HG03280 (cell line): ENCODE results near the gene MUC20.
"Not testable (repeated sequence)": the region's sequence is repeated elsewhere in the genome, so short reads cannot be mapped to it uniquely, and the experiment has no call there.

ENCODE experiments used
- ATAC-seq: cut with Tn5 transposase; IDR thresholded peaks from one replicate; pipeline ENCODE4 v1.9.1; 2021; ENCODE audit warnings: mild to moderate bottlenecking, moderate library complexity; ENCODE audit not compliant: unreplicated experiment

The MUC20 gene

DNA sequence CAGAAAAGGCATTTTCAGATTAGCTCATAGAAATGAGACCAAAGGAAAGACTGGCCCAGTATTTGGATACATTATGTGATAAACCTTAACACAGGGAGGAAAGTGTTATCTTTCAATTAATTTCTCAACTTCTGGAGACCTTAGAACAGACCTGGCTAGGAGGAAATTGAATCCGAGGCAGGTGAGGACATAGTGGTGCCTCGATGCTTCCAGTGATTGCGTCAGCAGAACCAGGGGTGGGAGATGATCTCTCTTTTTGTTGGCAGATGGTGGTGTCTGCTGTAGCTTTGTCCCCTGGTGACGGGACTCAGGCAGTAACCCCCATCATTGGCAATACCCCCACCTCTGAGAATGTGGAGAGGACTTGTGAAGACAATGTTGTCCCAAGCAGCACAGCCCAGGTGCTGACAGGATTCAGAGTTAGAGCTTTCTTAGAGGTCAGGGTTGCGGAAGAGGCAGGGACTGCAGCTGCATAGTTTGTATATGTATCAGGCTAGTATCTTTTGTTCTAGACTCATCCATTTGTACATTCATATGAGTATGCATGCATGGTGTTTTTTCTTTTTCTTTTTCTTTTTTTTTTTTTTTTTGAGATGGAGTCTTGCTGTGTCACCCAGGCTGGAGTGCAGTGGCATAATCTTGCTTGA lies 27.9 kb upstream of the MUC20 start:
- no peak for ATAC-seq

DNA sequence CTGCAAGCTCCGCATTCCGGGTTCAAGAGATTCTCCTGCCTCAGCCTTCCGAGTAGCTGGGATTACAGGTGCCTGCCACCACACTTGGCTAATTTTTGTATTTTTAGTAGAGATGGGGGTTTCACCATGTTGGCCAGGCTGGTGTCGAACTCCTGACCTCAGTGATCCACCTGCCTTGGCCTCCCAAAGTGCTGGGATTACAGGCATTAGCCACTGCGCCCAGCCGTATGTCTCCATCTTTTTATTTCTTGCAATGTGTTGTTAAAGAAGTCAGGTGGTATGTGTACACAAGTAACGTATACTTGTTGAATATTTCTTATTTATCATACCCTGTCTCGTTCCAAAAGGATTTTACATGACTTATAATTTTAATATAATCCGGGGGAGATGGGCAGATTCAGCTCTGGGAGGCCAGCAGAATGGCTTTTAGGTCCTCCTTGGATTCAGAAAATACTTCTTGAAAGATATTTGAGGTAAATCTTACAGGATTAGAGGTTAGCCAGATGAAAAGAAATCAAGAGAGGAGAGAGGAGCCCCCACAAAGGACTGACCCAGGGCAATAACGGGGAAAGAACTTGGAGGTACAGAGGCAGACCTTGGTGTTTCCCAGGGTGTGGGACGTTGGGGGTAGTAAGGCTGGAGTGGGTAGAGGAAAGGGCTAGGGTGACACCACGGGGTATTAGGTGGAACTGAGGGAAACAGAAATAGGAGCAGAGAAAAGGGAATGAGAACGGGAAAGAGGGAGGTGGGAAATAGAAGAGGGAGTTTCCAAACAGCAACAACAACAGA lies 27.2 kb upstream of the MUC20 start:
- ATAC-seq = no peak

DNA sequence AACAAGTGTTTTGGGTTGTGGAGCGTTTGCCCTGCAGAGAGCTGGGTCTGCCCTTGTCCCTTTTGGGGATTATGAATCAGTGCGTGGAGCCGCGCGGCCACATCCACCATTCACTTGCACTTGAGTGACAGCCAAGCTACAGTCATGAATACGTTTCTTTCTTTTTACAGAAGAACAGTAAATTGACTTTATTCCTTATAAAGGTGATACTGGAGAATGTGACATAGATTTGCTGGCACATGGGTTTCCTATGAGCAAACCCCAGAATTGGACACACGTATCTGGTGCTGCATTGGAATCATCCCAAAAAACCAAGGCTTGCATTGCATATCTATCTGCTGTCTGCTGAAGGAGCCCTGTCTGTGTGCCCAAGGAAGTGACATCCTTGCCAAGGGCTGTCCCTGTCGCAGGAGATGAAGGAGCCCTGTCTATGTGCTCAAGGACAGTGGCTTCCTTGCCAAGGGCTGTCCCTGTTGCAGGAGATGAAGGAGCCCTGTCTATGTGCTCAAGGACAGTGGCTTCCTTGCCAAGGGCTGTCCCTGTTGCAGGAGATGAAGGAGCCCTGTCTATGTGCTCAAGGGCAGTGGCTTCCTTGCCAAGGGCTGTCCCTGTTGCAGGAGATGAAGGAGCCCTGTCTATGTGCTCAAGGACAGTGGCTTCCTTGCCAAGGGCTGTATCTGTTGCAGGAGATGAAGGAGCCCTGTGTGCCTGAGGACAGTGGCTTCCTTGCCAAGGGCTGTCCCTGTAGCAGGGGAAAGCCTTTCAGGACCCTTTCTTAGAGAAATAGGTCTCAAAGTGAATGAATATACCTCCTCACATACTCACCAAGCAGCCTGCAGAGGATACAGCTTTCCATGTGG lies 26.3 kb upstream of the MUC20 start:
- ATAC-seq = not testable (repeated sequence)

DNA sequence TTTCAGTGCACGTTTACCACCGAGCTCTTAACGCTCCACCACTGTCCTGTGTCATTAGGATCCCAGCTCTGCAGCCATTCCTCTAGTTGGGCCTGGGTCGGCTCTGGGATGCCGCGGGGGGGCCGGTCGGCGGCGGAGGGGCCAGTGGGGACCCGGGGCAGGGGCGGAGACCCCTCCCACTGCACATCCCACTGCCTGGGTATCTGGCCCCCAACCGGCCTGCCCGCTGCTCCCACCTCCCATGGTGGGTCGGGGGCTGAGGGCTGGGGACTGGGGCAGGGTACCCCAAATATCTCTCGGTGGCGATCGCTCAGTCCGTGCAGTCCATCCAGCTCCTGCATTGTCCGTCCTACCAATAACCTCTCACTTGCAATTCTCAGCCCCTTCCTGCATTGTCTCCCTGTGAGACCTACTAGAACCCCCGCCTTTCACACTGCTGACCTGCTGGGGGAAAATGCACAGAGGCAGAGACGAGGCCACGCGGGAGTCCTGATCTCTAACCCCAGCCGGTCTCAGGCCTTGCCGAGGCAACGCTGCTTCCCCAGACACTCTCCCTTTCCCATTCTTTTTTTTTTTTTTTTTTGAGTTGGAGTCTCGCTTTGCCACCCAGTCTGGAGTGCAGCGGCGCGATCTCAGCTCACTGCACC lies 24.0 kb upstream of the MUC20 start:
- no peak for ATAC-seq

DNA sequence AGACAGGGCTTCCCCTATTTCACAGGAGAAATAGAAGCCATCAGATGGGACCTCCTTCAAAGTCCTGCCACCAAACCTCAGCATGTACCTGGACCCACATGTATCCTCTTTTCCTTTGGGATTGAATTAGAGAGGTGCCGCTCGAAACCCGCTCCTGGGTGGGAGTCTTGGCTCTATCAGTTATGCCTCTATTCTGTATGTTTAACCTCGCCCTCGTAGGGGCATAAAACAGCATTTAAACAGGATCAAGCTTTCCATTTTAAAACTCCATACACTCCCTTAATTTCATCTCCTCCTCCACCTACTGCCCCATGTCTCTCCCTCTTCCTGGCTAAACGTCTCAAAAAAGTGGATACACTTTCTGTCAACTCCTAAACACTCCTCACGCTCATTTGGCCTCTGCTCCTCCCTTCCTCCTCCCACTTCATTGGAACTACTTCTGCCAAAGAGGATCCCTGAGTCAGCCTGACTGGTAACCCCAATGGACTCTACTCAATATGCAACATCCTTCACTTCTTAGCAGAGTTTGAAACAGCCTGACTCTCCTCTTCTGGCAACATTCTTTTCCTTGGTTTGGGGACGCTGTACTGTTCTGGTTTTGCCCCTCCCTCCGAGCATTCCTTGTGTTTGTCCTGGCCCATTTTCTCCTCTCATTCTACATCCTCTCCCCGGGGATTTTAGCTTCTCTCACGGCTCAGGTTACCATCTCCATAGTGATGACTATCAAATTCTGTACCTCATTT lies 23.0 kb upstream of the MUC20 start:
- no peak for ATAC-seq

DNA sequence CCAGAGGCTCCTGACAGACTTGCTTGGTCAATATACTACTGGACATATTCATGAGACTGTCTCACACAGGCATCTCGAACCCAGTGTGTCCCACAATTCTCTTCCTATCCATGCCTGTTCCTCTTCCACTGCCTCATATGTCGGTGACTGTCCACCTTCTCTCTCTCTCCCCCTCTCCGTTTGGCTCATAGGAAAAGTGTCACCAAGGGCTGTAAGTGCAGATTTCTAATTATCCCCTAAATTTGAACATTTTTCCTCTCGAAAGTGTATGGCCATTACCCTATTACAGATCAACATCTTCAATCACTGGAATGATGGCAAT lies 22.5 kb upstream of the MUC20 start:
- no peak for ATAC-seq

DNA sequence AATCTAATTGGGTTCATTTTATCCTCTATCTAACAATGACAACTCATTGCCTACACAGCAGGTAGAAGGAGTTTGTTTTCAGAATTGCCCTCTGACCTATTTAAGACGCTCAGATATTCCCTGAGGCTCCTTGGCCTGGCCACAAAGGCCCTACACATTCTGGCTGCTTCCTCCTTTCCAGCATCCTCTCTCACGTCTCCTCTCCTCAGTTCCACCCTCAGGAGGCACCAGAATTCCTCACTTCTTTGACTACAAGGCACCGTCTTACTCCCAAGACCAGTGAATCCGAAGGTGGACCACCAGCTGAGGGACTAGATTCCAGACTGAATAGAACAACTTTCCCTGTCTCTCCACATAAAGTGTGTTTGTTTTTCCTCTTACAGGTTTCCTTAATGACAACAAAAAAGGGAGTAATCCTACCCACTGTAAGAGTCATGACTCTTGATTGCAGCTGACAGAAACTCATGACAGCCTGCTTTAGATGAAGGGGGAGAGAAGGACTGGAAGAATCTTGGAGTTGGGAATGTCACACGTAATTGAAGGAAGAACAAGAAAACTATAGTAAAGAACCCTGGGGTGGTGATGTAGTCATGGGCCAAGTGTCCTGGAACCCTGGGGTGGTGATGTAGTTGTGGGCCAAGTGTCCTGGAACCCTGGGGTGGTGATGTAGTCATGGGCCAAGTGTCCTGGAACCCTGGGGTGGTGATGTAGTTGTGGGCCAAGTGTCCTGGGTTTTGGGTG lies 22.0 kb upstream of the MUC20 start:
- no peak for ATAC-seq

DNA sequence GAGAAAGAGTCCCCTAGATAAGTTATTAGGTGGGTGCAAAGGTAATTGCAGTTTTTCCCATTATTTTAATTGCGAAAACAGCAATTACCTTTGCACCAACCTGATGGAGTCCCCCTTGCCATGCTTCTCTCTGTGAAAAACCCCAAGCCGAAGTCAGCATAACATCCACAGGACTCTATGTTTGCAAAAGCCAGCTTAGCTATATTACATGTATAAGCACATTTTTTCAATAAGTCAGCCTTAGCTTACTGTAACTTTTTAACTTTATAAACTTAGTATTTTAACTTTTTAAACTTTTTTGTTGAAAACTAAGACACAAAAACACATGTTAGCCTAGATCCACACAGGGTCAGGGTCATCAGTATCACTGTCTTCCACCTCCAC lies 21.4 kb upstream of the MUC20 start:
- ATAC-seq = no peak

DNA sequence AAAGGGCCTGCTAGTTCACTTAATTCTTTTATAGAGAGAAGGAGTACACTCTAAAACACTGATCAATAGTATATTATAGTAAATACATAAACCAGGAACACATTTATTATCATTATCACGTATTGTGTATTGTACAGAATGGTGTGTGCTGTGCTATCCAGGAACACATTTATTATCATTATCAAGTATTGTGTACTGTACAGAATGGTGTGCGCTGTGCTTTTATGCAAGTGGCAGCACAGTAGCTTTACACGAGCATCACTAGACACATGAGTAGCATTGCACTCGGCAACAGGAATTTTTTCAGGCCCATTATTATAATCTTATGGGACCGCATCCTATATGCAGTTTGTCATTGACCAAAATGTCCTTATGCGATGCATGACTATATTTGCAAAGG lies 20.9 kb upstream of the MUC20 start:
- no peak for ATAC-seq

DNA sequence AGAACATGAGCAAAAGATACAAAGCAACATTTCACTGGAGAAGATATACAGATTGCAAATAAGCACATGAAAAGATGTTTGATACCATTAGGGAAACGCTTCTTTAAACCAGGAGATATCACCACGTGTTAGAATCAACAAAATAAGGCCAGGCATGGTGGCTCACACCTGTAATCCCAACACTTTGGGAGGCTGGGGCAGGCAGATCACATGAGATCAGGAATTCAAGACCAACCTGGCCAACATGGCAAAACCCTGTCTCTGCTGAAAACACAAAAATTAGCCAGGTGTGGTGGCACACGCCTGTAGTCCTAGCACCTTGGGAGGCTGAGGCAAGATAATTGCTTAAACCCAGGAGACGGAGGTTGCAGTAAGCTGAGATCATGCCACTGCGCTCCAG lies 20.5 kb upstream of the MUC20 start:
- no peak for ATAC-seq

DNA sequence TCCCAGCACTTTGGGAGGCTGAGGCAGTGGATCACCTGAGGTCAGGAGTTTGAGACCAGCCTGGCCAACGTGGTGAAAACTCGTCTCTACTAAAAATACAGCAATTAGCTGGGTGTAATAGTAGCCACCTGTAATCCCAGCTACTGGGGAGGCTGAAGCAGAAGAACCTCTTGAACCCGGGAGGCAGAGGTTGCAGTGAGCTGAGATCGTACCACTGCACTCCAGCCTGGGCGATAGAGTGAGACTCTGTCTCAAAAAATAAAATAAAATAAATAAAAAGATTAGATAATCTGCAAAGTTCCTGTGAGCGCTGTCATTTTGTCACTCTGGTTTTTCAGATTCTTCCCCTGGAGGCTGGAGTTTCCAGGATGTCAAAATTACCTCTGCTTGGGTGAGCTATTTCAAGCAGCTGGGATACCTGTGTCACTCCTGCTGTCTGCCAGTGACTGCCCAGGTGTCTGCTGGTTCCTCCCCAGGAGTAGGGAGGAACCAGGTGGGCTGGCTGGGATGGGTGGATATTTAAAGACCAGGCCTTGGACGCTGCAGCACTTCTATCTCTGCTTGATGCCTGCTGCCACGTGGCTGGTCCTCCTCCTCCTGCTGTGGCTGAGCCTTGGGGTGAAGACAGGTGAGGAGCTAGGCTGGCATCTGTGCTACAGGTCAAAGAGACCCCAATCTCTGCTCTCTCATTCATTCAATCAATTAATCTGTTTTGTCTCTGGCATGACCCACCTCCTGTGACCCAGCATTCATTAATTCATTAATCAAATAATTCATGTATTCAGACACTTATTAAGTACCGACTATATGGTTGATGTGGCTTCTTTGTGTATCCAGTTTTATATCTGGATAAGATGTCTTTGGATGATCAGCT lies 19.5 kb upstream of the MUC20 start:
- no peak for ATAC-seq

DNA sequence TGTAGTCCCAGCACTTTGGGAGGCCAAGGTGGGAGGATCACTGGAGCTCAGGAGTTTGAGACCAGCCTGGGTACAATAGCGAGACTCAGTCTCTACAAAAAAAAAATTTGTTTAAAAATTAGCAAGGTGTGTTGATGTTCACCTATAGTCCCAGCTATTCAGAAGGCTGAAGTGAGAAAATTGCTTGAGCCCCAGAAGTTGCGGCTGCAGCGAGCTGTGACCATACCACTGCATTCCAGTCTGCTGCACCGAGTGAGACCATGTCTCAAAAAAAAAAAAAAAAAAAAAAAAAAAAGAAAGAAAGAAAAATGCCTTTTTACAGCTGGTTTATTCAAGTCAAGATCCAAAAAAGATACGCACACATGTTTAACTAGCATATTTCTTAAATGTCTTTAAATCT lies 17.0 kb upstream of the MUC20 start:
- ATAC-seq = no peak

DNA sequence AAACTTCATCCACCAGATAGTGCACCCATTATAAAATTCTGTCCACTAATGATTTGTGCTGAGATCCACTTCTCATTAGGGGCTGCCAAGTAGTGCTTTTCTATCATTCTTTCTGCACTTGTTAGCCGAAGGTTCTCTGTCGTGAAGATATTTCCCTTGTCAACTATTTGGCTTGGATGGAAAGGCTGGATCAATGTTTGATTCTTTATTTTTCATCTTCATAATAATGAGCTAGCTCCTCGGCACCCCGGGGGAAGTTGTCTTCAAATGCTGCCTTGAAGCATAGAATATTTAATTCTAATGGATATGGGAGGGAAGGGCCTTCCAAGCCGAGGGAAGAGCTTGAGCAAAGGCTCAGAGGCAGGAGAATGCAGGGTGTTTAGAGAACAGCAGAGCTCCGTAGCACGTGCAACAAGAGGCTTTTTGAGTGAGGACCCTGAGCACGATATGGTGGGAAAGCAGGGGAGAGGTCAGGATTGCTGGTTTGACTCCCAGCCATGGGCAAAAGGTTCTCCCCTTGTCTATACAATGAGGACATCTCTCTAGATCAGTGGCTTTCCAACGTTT lies 16.3 kb upstream of the MUC20 start:
- ATAC-seq = no peak

DNA sequence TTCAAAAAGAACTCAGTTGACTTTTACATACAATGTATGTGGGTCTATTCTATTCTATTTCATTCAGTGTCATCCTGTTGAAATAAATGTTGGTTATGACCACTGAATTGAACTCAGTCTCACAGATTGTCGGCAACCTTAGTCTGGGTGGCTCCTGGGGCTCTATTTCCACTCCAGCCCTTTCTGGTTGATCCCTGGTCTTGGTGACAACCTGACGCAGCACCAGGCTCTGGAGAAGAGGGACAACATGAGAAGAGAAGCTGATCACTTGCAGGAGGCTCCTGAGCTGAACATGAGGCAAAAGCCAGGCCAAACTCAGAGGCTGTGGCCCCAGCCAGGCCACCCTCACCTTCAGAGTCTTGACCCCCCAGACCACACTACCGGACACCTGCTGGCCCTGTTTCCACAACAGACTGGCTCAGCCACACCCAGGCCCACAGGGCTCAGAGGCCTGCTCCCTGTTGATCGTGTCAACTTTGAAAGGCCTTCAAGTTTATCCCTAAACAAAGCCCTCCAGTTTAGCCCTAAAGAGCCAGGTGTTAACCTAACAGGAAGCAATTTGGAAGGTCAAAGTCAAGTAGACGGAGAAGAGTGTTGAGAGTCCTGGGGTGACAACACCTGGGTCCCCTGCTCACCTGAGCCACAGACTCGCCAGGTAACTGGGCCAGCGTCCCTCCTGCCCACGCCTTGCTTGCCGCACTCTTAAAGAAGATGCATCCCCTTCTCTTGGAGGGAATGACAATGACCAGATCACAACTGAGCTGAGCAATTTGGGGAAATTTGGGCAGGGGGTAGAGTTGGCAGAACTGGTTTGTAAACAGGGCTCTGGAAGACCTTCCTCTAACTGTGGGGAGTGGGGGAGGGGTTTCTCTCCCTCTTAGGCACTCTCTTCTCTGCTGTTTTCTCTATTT lies 15.4 kb upstream of the MUC20 start:
- no peak for ATAC-seq

DNA sequence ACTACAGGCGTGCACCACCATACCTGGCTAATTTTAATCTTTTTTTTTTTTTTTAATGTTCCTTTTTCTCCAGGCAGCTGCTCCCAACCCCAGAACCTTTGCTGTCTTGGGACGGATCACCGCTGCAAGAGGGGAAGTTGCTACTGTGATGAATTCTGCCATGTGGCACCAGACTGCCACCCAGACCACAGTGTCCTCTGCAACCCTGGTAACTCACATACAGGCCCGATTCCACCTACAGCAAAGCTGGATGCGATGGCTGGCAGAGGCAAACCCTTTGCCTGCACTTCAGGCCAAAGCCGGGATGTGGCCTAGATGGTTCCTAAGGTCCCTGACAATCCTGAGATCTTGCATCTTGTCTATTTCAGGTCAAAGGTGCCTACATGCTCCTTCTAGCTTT lies 12.7 kb upstream of the MUC20 start:
- no peak for ATAC-seq

DNA sequence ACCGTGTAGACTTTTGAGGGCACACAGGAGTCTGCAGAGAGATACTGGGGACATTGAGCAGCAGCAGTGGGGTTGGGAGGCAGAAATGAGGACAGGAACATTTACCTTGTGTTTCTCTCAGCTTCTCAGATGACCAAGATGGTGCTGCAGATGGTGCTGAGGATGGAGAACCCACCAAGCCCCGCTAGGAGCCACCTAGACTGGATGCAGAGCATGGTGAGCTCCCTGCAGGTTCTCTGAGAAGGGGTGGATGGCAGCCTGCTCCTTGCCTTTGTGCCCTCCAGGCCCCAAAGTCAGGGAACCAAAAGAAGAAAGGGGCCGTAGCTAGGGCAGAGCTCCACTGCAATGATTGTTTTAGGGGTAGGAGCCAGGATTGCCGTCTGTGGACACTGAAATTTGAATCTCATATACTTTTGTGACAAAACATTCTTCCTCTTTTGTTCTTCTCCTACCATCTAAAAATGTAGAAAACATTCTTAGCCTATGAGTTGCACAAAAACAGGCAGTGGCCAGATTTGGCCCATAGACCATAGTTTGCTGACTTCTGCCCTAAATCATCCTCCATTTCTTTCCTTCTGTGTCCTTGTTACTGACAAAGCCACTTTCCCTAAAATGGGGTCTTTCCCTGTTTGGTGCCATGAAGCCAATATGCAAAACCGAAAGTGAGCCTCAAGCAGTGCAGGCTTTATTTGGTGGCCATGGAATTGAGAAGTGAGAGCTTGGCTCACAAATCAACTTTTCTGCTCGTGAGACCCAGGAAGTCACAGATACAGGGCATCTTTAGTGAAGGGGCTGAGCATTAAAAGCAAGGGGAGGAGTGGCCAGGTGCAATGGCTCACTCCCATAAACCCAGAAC lies 11.9 kb upstream of the MUC20 start:
- no peak for ATAC-seq

DNA sequence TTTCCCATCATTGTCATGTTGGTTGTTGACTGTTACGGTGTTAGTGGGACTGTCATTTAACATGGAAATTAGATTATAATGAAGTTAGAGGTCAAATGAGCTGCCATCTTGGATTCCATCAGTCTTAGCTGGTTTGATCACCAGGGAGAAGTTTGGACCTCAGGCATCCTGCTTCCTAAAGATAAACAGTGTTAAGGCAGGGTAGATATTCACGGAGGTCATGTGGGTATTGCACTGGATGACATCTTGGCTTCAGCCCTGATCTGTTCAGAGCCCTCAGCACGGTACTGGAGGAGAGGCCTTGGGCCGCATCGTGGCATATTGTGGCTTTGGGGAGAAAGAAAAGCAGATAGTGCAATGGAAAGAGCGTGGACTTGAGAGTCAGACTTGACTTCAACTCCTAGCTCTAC lies 11.1 kb upstream of the MUC20 start:
- ATAC-seq = no peak
